Measurements from ENCODE around the gene HGD. TPM values are rescaled to one million over a fixed set of nuclear protein-coding genes. Genes with fewer than 3 reads are reported as not detected.

The HGD gene
- polyA plus RNA-seq, 1 donor (not counting 4 experiments of a cell fraction or from before 2014, with no cell fraction given): not detected

DNA sequence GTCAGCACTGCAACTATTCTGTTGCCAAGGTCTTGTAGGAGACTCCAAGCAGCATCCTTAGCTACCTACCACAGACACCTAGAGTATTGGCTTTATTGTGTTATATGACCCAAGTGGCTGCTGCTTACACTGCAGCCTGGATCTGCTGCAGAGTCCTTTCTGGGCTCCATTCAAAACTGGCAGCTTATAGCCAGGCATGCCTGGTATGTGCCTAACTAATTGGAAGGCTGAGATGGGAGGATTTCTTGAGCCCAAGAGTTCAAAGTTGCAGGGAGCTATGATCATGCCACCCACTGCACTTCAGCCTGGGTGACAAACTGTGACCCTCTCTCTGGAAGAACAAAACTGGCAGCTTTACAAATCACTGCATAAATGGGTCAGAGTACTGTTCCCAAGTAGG lies 77.3 kb downstream of the HGD start:
- Histone ChIP-seq H3K9ac (ENCODE audit: control insufficient read depth, extremely low read depth, insufficient read depth, low read length) (no peak overlapping the region), H2AFZ (ENCODE audit: control insufficient read depth, low read length) (no peak overlapping the region), H3K36me3 (ENCODE audit: control insufficient read depth in 2 of 2, extremely low read depth in 1 of 2, insufficient read depth in 2 of 2, low read length in 2 of 2) (peaks cover 4 to 9% of the 10 kb centered on the region in 2 experiments), H3K9me3 (ENCODE audit: control insufficient read depth, low read depth, low read length) (no peaks in the 10 kb centered on the region), H3K79me2 (ENCODE audit: control insufficient read depth, insufficient read depth, low read length) (peaks cover under 1% of the 10 kb centered on the region), H3K4me2 (ENCODE audit: control insufficient read depth, extremely low read depth, insufficient read depth, low read depth, low read length) (no peak overlapping the region), H3K4me3 (ENCODE audit: control insufficient read depth in 2 of 3, extremely low read depth in 1 of 3, insufficient read depth in 2 of 3, low read depth in 1 of 3, low read length in 3 of 3) (no peak overlapping the region), H3K27ac (ENCODE audit: control insufficient read depth, insufficient read depth, low read length) (no peak overlapping the region), H3K9me1 (ENCODE audit: control insufficient read depth, extremely low read depth, insufficient read depth, low read length) (no peaks in the 10 kb centered on the region), H4K20me1 (ENCODE audit: control insufficient read depth, extremely low read depth, insufficient read depth, low read length) (no peaks in the 10 kb centered on the region), H3K27me3 (ENCODE audit: control insufficient read depth, extremely low read depth, insufficient read depth, low read length) (no peaks in the 10 kb centered on the region), H3K4me1 (ENCODE audit: control insufficient read depth, extremely low read depth, insufficient read depth, low read length) (no peaks in the 10 kb centered on the region)
- FAIRE-seq (no peak), DNase-seq (ENCODE audit: low read depth, low spot score) (no peak)
- dilution Hi-C loops (cut with MboI; ENCODE audit: extremely low pct_ligation_motif_present, low sequenced_read_pairs): no loop called here
- no peak for TF ChIP-seq EZH2 (IDR thresholded peaks at IDR 0.05; ENCODE audit: low read length)
- TF ChIP-seq, protein P1, sequence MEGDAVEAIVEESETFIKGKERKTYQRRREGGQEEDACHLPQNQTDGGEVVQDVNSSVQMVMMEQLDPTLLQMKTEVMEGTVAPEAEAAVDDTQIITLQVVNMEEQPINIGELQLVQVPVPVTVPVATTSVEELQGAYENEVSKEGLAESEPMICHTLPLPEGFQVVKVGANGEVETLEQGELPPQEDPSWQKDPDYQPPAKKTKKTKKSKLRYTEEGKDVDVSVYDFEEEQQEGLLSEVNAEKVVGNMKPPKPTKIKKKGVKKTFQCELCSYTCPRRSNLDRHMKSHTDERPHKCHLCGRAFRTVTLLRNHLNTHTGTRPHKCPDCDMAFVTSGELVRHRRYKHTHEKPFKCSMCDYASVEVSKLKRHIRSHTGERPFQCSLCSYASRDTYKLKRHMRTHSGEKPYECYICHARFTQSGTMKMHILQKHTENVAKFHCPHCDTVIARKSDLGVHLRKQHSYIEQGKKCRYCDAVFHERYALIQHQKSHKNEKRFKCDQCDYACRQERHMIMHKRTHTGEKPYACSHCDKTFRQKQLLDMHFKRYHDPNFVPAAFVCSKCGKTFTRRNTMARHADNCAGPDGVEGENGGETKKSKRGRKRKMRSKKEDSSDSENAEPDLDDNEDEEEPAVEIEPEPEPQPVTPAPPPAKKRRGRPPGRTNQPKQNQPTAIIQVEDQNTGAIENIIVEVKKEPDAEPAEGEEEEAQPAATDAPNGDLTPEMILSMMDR (optimal IDR thresholded peaks at IDR 0.05 in 1 of 3, IDR thresholded peaks at IDR 0.05 in 1 of 3, conservative IDR thresholded peaks at IDR 0.05 in 1 of 3; ENCODE audit: extremely low read depth in 1 of 3, insufficient read depth in 2 of 3, low read length in 3 of 3): no peak

DNA sequence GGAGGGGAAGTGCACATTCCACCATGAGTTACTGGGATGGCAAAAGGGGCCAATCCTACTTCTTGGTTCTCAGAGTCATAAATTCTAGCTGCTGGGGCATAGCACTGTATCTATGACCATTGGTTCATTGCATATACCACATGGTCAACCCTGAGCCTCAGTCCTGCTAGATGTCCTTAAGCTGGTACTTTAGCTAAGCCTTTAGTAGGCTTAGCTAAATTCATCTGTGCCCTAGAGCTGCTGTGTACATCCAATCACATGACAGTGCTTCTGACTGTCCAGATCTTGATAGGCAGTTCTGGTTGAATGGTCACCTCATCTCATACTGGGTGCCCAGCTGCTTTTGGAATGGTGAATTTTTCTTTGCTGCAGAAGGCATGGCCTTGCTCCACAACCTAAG lies 77.7 kb downstream of the HGD start:
- Histone ChIP-seq H3K4me2 (ENCODE audit: control insufficient read depth, extremely low read depth, insufficient read depth, low read depth, low read length) (no peak overlapping the region), H2AFZ (ENCODE audit: control insufficient read depth, low read length) (no peak overlapping the region), H3K27me3 (ENCODE audit: control insufficient read depth, extremely low read depth, insufficient read depth, low read length) (no peaks in the 10 kb centered on the region), H3K9me3 (ENCODE audit: control insufficient read depth, low read depth, low read length) (no peaks in the 10 kb centered on the region), H3K4me1 (ENCODE audit: control insufficient read depth, extremely low read depth, insufficient read depth, low read length) (no peaks in the 10 kb centered on the region), H3K9me1 (ENCODE audit: control insufficient read depth, extremely low read depth, insufficient read depth, low read length) (no peaks in the 10 kb centered on the region), H3K9ac (ENCODE audit: control insufficient read depth, extremely low read depth, insufficient read depth, low read length) (no peak overlapping the region), H3K36me3 (ENCODE audit: control insufficient read depth in 2 of 2, extremely low read depth in 1 of 2, insufficient read depth in 2 of 2, low read length in 2 of 2) (peaks cover 4 to 9% of the 10 kb centered on the region in 2 experiments), H3K4me3 (ENCODE audit: control insufficient read depth in 2 of 3, extremely low read depth in 1 of 3, insufficient read depth in 2 of 3, low read depth in 1 of 3, low read length in 3 of 3) (no peak overlapping the region), H3K79me2 (ENCODE audit: control insufficient read depth, insufficient read depth, low read length) (peaks cover 4% of the 10 kb centered on the region), H4K20me1 (ENCODE audit: control insufficient read depth, extremely low read depth, insufficient read depth, low read length) (no peaks in the 10 kb centered on the region), H3K27ac (ENCODE audit: control insufficient read depth, insufficient read depth, low read length) (no peak overlapping the region)
- no peak for FAIRE-seq
- TF ChIP-seq EZH2 (IDR thresholded peaks at IDR 0.05; ENCODE audit: low read length): no peak
- TF ChIP-seq, protein P1 (optimal IDR thresholded peaks at IDR 0.05 in 1 of 3, IDR thresholded peaks at IDR 0.05 in 1 of 3, conservative IDR thresholded peaks at IDR 0.05 in 1 of 3; ENCODE audit: extremely low read depth in 1 of 3, insufficient read depth in 2 of 3, low read length in 3 of 3): no peak
- dilution Hi-C loops (cut with MboI; ENCODE audit: extremely low pct_ligation_motif_present, low sequenced_read_pairs): no loop called here
- DNase-seq (ENCODE audit: low read depth, low spot score): no peak
